Hepatocyte (in vitro differentiated cells): ENCODE measurements around the gene TUBB6. TPM values are rescaled to one million over a fixed set of nuclear protein-coding genes. Genes with fewer than 3 reads are reported as not detected.

Experiments used
- DNase-seq: peaks from one replicate; pipeline ENCODE4 v3.0.0-alpha.2; 2016; ENCODE audit warnings: low spot score
- H2AFZ ChIP-seq: fragments of 200-600 bp; sonication (generic); 2 replicates; pipeline ENCODE4 v1.6.0; 2016; ENCODE audit warnings: antibody characterized with exemption, mild to moderate bottlenecking
- H3K27ac ChIP-seq: fragments of 200-600 bp; sonication (generic); 2 replicates; pipeline ENCODE4 v1.5.1; 2016; ENCODE audit warnings: mild to moderate bottlenecking
- H3K27me3 ChIP-seq: fragments of 200-600 bp; sonication (generic); 2 replicates; pipeline ENCODE4 v1.6.1; 2016
- H3K36me3 ChIP-seq: fragments of 200-600 bp; sonication (generic); replicated peaks from 2 replicates; pipeline ENCODE4 v1.5.1; 2016; ENCODE audit warnings: low read depth; ENCODE audit not compliant: insufficient read depth
- H3K4me1 ChIP-seq: fragments of 200-600 bp; sonication (generic); 2 replicates; pipeline ENCODE4 v1.5.1; 2016; ENCODE audit warnings: mild to moderate bottlenecking, moderate library complexity; ENCODE audit not compliant: insufficient read depth
- H3K4me2 ChIP-seq: fragments of 200-600 bp; sonication (generic); 2 replicates; pipeline ENCODE4 v1.6.0; 2016
- H3K4me3 ChIP-seq: fragments of 200-600 bp; sonication (generic); 2 replicates; pipeline ENCODE4 v1.5.1; 2016; ENCODE audit warnings: mild to moderate bottlenecking
- H3K79me2 ChIP-seq: fragments of 200-600 bp; sonication (generic); 2 replicates; pipeline ENCODE4 v1.6.0; 2017; ENCODE audit warnings: mild to moderate bottlenecking
- H3K9me2 ChIP-seq: fragments of 200-600 bp; sonication (generic); replicated peaks from 2 replicates; pipeline ENCODE4 v1.6.0; 2017; ENCODE audit warnings: mild to moderate bottlenecking; ENCODE audit not compliant: insufficient read depth
- H3K9me3 ChIP-seq: fragments of 200-600 bp; sonication (generic); 2 replicates; pipeline ENCODE4 v1.5.1; 2016; ENCODE audit warnings: low read depth, mild to moderate bottlenecking
- H4K20me1 ChIP-seq: fragments of 200-600 bp; sonication (generic); 2 replicates; pipeline ENCODE4 v1.6.0; 2016; ENCODE audit warnings: mild to moderate bottlenecking; ENCODE audit not compliant: insufficient read depth, poor library complexity, severe bottlenecking
- EZH2 ChIP-seq: fragments of 200-600 bp; sonication (generic); IDR thresholded peaks from 2 replicates; pipeline ENCODE4 v1.6.1; 2016; ENCODE audit warnings: antibody characterized with exemption, mild to moderate bottlenecking, borderline replicate concordance
- EZH2phosphoT487 ChIP-seq: fragments of 200-600 bp; sonication (generic); IDR thresholded peaks from one replicate; pipeline ENCODE4 v1.6.1; 2018; ENCODE audit warnings: antibody characterized with exemption, mild to moderate bottlenecking, low read depth, moderate library complexity; ENCODE audit not compliant: unreplicated experiment, severe bottlenecking
- WGBS: methylation state at CpG from one replicate; pipeline ENCODE4 v1.1.6; 2016; ENCODE audit warnings: low lambda C conversion rate; ENCODE audit errors: missing lambda C conversion rate; 5-methylcytosine and 5-hydroxymethylcytosine counted together
- polyA plus RNA-seq: library from polyadenylated mRNA; unstranded; fragments of >200 nt; fragmentation: Nextera tagmentation; extraction: Ambion mirVana; gene quantifications from 2 replicates; pipeline ENCODE4 v1.2.1, GENCODE V29; 2016
- total RNA-seq: library from RNA; depleted of rRNA; stranded (reverse); fragments of >200 nt; gene quantifications from 2 replicates; pipeline ENCODE4 v1.2.3, GENCODE V29; 2014
- TF ChIP-seq, protein P1 (sequence below): fragments of 200-600 bp; sonication (generic); IDR thresholded peaks from 2 replicates; pipeline ENCODE4 v1.5.1; 2016; ENCODE audit warnings: antibody characterized with exemption, mild to moderate bottlenecking; ENCODE audit not compliant: poor library complexity

Gene TUBB6
- total and polyA plus RNA-seq, 2 experiments from 2014 or later, result 68.6 to 96.3 TPM

DNA sequence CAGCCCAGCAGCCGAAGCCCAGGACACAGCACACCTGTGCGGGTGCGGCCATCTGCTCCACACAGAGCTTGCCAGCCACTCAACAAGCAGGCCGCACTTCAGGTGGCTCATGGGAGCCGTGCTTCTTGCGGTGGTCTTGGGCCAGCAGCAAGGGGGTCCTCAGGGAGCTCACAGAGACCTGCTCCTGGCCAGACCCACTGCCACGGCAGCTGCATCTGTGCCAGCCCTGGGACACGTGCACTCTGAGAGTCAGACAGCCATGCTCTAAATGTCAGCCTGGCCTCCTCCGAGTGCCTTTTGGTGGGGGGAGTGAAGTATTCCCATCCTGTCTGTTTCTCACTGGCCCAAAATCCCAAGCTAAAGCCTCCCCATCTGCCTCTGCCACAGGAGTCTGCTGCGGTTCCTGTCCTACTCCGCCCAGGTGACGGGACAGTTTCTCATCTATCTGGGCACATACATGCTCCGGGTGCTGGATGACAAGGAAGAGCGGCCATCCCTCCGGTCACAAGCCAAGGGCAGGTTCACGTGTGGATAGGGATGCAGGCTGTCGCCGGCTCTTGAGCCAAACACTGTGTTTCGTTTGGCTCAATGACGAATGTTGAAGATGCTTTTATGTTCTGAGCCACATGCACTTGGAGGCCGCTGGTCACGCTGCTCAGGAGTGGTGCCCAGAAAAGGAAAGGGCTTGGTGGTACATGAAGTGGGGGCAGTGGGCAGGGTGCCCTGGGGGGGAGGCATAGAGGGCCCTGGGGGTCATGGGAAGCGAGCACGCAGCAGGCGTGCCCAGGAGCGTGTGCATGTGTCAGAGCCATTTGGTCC, 31.1 kb upstream of the TUBB6 start:
- peaks cover 20% of the 10 kb centered on the region for H3K4me1 ChIP-seq
- H4K20me1 ChIP-seq, result no peaks in the 10 kb centered on the region
- H2AFZ ChIP-seq, result no peak overlapping the region
- H3K9me2 ChIP-seq, result no peaks in the 10 kb centered on the region
- H3K27ac ChIP-seq, result no peak overlapping the region
- H3K9me3 ChIP-seq, result no peaks in the 10 kb centered on the region
- WGBS, result 93% methylated on average over 26 of the region's 26 CpGs
- H3K4me2 ChIP-seq, result no peak overlapping the region
- TF ChIP-seq EZH2phosphoT487 (no peak), EZH2 (no peak)
- TF ChIP-seq, protein P1, sequence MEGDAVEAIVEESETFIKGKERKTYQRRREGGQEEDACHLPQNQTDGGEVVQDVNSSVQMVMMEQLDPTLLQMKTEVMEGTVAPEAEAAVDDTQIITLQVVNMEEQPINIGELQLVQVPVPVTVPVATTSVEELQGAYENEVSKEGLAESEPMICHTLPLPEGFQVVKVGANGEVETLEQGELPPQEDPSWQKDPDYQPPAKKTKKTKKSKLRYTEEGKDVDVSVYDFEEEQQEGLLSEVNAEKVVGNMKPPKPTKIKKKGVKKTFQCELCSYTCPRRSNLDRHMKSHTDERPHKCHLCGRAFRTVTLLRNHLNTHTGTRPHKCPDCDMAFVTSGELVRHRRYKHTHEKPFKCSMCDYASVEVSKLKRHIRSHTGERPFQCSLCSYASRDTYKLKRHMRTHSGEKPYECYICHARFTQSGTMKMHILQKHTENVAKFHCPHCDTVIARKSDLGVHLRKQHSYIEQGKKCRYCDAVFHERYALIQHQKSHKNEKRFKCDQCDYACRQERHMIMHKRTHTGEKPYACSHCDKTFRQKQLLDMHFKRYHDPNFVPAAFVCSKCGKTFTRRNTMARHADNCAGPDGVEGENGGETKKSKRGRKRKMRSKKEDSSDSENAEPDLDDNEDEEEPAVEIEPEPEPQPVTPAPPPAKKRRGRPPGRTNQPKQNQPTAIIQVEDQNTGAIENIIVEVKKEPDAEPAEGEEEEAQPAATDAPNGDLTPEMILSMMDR, result no peak
- H3K36me3 ChIP-seq, result no peaks in the 10 kb centered on the region
- no peak overlapping the region for H3K4me3 ChIP-seq
- H3K79me2 ChIP-seq, result no peaks in the 10 kb centered on the region
- DNase-seq, result no peak
- H3K27me3 ChIP-seq, result no peaks in the 10 kb centered on the region

DNA sequence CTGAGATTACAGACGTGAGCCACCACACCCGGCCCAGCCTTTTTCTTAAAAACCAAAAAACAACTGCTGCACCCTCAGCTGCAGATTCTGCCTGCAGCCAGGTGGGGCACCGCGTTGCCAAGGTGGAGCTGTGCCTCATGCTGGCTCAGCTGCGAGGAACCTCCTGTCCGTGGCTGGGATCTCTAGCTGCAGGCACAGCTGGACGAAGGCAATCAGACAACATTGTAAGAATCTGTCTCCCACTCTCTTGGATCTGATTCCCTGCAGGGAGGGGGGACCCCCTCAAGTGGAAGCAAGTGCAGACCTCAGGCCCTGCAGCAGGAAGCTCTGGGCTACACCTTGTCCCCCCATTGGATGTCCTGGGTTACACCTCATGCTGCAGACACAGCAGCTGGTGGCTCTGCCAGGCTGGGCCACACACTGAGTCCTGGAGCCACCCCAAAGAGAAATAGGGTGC, 29.8 kb upstream of the TUBB6 start:
- H3K27ac ChIP-seq, result peak overlapping the region; percentile 93
- H3K9me2 ChIP-seq, result no peaks in the 10 kb centered on the region
- H3K79me2 ChIP-seq, result no peaks in the 10 kb centered on the region
- no peaks in the 10 kb centered on the region for H3K9me3 ChIP-seq
- H4K20me1 ChIP-seq, result no peaks in the 10 kb centered on the region
- no peaks in the 10 kb centered on the region for H3K36me3 ChIP-seq
- DNase-seq, result no peak
- peaks cover 20% of the 10 kb centered on the region for H3K4me1 ChIP-seq
- WGBS, result 86% methylated on average over 7 of the region's 7 CpGs
- no peaks in the 10 kb centered on the region for H3K27me3 ChIP-seq
- peak overlapping the region; percentile 23 for H2AFZ ChIP-seq
- TF ChIP-seq EZH2 (no peak), EZH2phosphoT487 (no peak)
- TF ChIP-seq, protein P1, result no peak
- peak overlapping the region; percentile 63 for H3K4me2 ChIP-seq
- no peak overlapping the region for H3K4me3 ChIP-seq

- TF ChIP-seq EZH2, result no peak
- DNase-seq, result peak; percentile 83
Measured at GRCh38 chr18:12278741-12279682, 29.0 kb upstream of the TUBB6 start.

More at GRCh38 chr18:12278741-12279682, 29.0 kb upstream of the TUBB6 start:
- Histone ChIP-seq H3K36me3 (no peaks in the 10 kb centered on the region), H3K79me2 (no peaks in the 10 kb centered on the region), H3K27ac (peak overlapping the region; percentile 93), H3K4me3 (no peak overlapping the region), H3K4me1 (peaks cover 20% of the 10 kb centered on the region), H3K9me2 (no peaks in the 10 kb centered on the region), H3K9me3 (no peaks in the 10 kb centered on the region), H2AFZ (peak overlapping the region; percentile 23), H4K20me1 (no peaks in the 10 kb centered on the region), H3K4me2 (peak overlapping the region; percentile 63), H3K27me3 (no peaks in the 10 kb centered on the region)
- 42% methylated on average over 28 of the region's 30 CpGs for WGBS
